Choroid plexus epithelial cell (primary cell): ENCODE data around the gene NTPCR.

Experiments used
- DNase-seq: peaks from one replicate; pipeline ENCODE4 v3.0.0-alpha.2; 2010; ENCODE audit warnings: low read depth
- H3K4me3 ChIP-seq: 2 replicates; pipeline ENCODE4 v1.5.1; 2011; ENCODE audit warnings: low read depth, mild to moderate bottlenecking, control low read depth, low read length, moderate library complexity
- CTCF ChIP-seq: conservative IDR thresholded peaks from 2 replicates; pipeline ENCODE4 v1.5.1; 2011; ENCODE audit warnings: low read depth, mild to moderate bottlenecking, control low read depth, inconsistent platforms, low read length, moderate library complexity

NTPCR gene

GRCh38 chr1:232958067-232958466, 7.7 kb downstream of the NTPCR start:
- no peak for TF ChIP-seq CTCF

DNA sequence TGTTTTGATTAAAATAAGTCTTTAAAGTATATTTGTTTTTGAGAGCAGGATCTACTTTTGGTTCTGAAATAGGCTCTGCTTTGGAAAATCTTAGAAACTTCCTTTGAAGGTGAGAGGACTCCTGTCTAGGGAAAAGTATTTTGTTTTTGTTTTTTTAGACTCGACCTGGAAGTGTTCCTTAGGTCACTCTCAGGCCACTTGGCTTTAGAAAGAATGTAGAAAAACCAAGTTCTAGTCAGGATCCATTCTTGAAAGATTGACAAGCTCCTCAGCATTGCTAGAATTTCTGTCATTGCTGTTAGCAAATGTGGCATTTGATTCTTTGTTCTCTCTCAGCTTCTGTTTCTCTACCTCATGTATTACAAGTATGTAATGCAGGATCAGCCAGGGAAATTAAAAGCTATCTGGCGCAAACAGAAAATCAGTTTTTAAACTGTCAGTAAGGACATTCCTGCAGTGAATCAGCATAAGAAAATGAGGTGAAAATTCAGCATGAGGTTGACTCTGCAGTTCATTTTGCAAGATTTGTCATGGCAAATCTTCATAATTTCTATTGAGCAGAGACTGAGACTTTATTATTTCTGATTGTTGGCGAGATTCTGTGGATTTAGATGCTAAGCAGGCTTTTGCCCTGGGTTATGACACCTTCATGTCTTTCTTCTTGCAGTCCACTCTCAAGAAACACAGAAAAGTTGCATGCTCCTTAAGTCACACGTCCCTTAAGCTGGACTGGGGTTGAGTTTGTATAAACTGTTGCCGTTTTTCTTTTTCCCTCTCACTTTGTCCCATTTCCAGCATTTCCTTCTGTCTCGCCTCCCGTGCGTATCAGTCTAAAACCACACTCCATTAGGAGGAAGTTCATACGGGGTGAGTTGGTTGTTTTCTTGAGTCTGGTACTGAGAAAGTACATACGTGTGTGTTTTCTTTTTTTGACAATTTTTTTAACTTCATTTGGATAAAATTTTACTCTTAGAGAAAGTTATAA, 12.6 kb downstream of the NTPCR start:
- no peak for TF ChIP-seq CTCF
- no peak overlapping the region for H3K4me3 ChIP-seq
- peak; percentile 75 for DNase-seq

More at GRCh38 chr1:232958067-232958466, 7.7 kb downstream of the NTPCR start:
- DNase-seq = no peak
- no peak overlapping the region for H3K4me3 ChIP-seq

DNA sequence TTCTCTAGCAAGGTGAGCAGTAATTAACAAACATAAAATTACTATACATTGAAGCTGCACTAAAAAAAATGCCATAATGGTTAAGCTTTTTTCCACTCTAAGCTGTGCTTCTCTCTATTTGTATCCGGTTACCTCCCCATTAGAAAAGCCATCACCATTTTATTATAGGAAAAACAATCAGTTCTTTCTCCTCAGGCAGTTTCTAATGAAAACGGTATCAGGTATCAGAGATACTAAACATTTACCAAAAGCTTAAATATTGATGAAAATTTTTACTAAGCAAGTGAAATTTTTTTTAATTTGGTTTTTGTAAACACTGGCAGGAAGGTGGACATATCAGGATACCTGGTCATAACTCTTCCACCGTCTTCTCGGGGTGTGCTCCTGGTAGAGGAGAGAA, 14.2 kb downstream of the NTPCR start:
- no peak for TF ChIP-seq CTCF
- no peak overlapping the region for H3K4me3 ChIP-seq
- no peak for DNase-seq

DNA sequence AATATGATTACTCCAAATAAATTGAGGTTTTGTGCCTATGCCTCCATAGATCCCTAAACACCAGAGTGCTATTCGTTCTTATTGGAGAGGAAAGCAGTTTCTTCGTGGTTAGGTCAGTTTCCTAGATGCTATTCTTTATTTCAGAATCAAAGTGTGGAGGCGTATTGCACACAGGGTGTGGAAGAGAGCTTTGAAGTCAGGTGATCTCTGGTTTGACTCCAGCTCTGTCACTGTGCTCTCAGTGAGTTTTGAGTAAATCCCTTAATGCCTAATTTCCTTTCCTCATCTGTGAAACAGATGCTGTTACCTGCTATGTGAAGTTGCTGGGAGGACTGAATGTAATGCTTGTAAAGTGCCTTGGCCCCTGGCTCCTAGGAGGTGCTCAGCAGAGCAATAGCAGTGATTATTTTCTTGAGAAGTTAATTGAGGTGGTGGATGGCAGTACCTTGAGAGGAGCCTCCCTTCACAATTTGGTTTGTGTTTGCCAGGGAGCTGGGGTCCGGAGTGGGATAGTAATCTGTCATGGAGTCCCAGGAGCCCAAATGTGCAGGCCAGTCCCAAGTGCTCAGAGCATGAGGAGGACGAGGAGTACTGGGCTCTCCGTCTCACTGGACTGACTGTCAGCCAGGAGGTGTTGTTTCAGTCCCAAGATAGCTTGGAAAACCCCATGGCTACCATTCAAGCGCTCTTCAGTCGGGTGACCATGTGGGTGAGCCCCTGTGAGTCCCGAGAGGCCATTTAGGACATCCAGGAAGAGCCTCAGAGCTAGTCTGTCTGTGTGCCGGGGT, 14.9 kb downstream of the NTPCR start:
- TF ChIP-seq CTCF = no peak
- no peak overlapping the region for H3K4me3 ChIP-seq

GRCh38 chr1:232965912-232966217, 15.5 kb downstream of the NTPCR start:
- no peak for DNase-seq
- no peak for TF ChIP-seq CTCF
- H3K4me3 ChIP-seq = no peak overlapping the region

More for the DNA sequence above, 14.9 kb downstream of the NTPCR start:
- DNase-seq = no peak

- TF ChIP-seq CTCF = no peak
- H3K4me3 ChIP-seq = no peak overlapping the region
- no peak for DNase-seq
These were observed 16.3 kb downstream of the NTPCR start for GRCh38 chr1:232966663-232967062.

GRCh38 chr1:232968391-232968790, 18.0 kb downstream of the NTPCR start:
- DNase-seq = no peak
- TF ChIP-seq CTCF = no peak

More at GRCh38 chr1:232968391-232968790, 18.0 kb downstream of the NTPCR start:
- no peak overlapping the region for H3K4me3 ChIP-seq
